DMS153 treated with DMSO at 0.1 percent for 48 hours (cell line): ENCODE results near the gene LKAAEAR1.
"Not testable (repeated sequence)": the region's sequence is repeated elsewhere in the genome, so short reads cannot be mapped to it uniquely, and the experiment has no call there.

Experiments
- DNase-seq: peaks from one replicate; lab custom pipeline; 2025; ENCODE audit not compliant: unreplicated experiment; lab: John Stamatoyannopoulos, UW

The LKAAEAR1 gene

GRCh38 chr20:64099086-64099786 is 15.0 kb upstream of the LKAAEAR1 start:
- no peak for DNase-seq

GRCh38 chr20:64098471-64099013 is 14.3 kb upstream of the LKAAEAR1 start:
- no peak for DNase-seq

- no peak for DNase-seq
Measured at GRCh38 chr20:64096535-64096934, 12.3 kb upstream of the LKAAEAR1 start.

GRCh38 chr20:64095927-64096326 is 11.7 kb upstream of the LKAAEAR1 start:
- DNase-seq: no peak

GRCh38 chr20:64095455-64095854 is 11.3 kb upstream of the LKAAEAR1 start:
- DNase-seq: no peak

- DNase-seq: no peak
Measured at GRCh38 chr20:64093013-64093503, 8.9 kb upstream of the LKAAEAR1 start.

GRCh38 chr20:64092258-64093012 is 8.2 kb upstream of the LKAAEAR1 start:
- DNase-seq: no peak

- DNase-seq: no peak
Measured at GRCh38 chr20:64091770-64092169, 7.6 kb upstream of the LKAAEAR1 start.

- no peak for DNase-seq
Measured at GRCh38 chr20:64091340-64091739, 7.1 kb upstream of the LKAAEAR1 start.

GRCh38 chr20:64090165-64090564 is 6.0 kb upstream of the LKAAEAR1 start:
- DNase-seq: no peak

- DNase-seq: not testable (repeated sequence)
Measured at GRCh38 chr20:64088586-64088985, 4.4 kb upstream of the LKAAEAR1 start.

- not testable (repeated sequence) for DNase-seq
Measured at GRCh38 chr20:64087226-64087825, 3.1 kb upstream of the LKAAEAR1 start.

GRCh38 chr20:64086801-64087200 is 2.6 kb upstream of the LKAAEAR1 start:
- DNase-seq: no peak

- DNase-seq: no peak
Measured at GRCh38 chr20:64084685-64085152, 521 bp upstream of the LKAAEAR1 start.

GRCh38 chr20:64083378-64083803 is 807 bp downstream of the LKAAEAR1 start:
- DNase-seq: peak; percentile 49

GRCh38 chr20:64082820-64083377 is 1.3 kb downstream of the LKAAEAR1 start:
- DNase-seq: no peak

- no peak for DNase-seq
Measured at GRCh38 chr20:64082126-64082731, 2.0 kb downstream of the LKAAEAR1 start.

- no peak for DNase-seq
Measured at GRCh38 chr20:64081624-64081964, 2.6 kb downstream of the LKAAEAR1 start.

- DNase-seq: no peak
Measured at GRCh38 chr20:64080813-64081623, 3.2 kb downstream of the LKAAEAR1 start.
